DOHH2 (cell line): Measurements from ENCODE around the gene DENND1B.
"Not testable (repeated sequence)": the region's sequence is repeated elsewhere in the genome, so short reads cannot be mapped to it uniquely, and the experiment has no call there.

Experiments
- H3F3A ChIP-seq: fragments of 200-600 bp; sonication (generic), shearing (Covaris generic); 2 replicates; pipeline ENCODE4 v1.6.0; 2016; ENCODE audit warnings: antibody characterized with exemption, mild to moderate bottlenecking; ENCODE audit not compliant: control insufficient read depth, insufficient read depth
- H3K27ac ChIP-seq: fragments of 200-600 bp; sonication (generic); 2 replicates; pipeline ENCODE4 v1.5.1; 2014; ENCODE audit warnings: low read depth, mild to moderate bottlenecking, low read length, moderate library complexity
- H3K27me3 ChIP-seq: fragments of 200-600 bp; sonication (generic); 2 replicates; pipeline ENCODE4 v1.6.1; 2014; ENCODE audit warnings: mild to moderate bottlenecking, low read length, mixed read lengths; ENCODE audit not compliant: control insufficient read depth
- H3K36me3 ChIP-seq: fragments of 200-600 bp; sonication (generic); 2 replicates; pipeline ENCODE4 v1.6.1; 2014; ENCODE audit warnings: mild to moderate bottlenecking, low read length, moderate library complexity, mixed read lengths; ENCODE audit not compliant: control insufficient read depth
- H3K4me1 ChIP-seq: fragments of 200-600 bp; sonication (generic); 2 replicates; pipeline ENCODE4 v1.6.1; 2014; ENCODE audit warnings: mild to moderate bottlenecking, low read length, mixed read lengths; ENCODE audit not compliant: control insufficient read depth
- H3K4me2 ChIP-seq: fragments of 200-600 bp; sonication (generic); 2 replicates; pipeline ENCODE4 v1.6.0; 2014; ENCODE audit warnings: mild to moderate bottlenecking, low read length, moderate library complexity
- H3K4me3 ChIP-seq: fragments of 200-600 bp; sonication (generic); 2 replicates; pipeline ENCODE4 v1.5.1; 2014; ENCODE audit warnings: mild to moderate bottlenecking, low read length, mixed read lengths
- H3K79me2 ChIP-seq: fragments of 200-600 bp; sonication (generic); 2 replicates; pipeline ENCODE4 v1.6.1; 2014; ENCODE audit warnings: mild to moderate bottlenecking, low read length, mixed read lengths; ENCODE audit not compliant: control insufficient read depth
- H3K9me2 ChIP-seq: fragments of 200-600 bp; sonication (generic); replicated peaks from 2 replicates; pipeline ENCODE4 v1.6.1; 2014; ENCODE audit warnings: mild to moderate bottlenecking, low read length, mixed read lengths; ENCODE audit not compliant: control insufficient read depth
- H3K9me3 ChIP-seq: fragments of 200-600 bp; sonication (generic); 2 replicates; pipeline ENCODE4 v1.6.1; 2014; ENCODE audit warnings: antibody characterized with exemption, low read length, mixed read lengths; ENCODE audit not compliant: control insufficient read depth, insufficient read depth
- H4K20me1 ChIP-seq: fragments of 200-600 bp; sonication (generic); 2 replicates; pipeline ENCODE4 v1.6.0; 2014; ENCODE audit warnings: low read depth, mild to moderate bottlenecking, antibody characterized with exemption, low read length, moderate library complexity; ENCODE audit not compliant: control insufficient read depth, insufficient read depth
- CTCF ChIP-seq: fragments of 200-600 bp; sonication (generic); IDR thresholded peaks from one replicate; pipeline ENCODE4 v1.5.1; 2014; ENCODE audit warnings: antibody characterized with exemption, mild to moderate bottlenecking, low read depth, low read length; ENCODE audit not compliant: poor library complexity, severe bottlenecking
- EZH2phosphoT487 ChIP-seq: fragments of 200-600 bp; sonication (generic); IDR thresholded peaks from 2 replicates; pipeline ENCODE4 v1.6.1; 2017; ENCODE audit warnings: borderline replicate concordance, mild to moderate bottlenecking, antibody characterized with exemption, low read length, moderate library complexity, mixed read lengths

DENND1B gene

GRCh38 chr1:197763307-197763706, 12.0 kb downstream of the DENND1B start:
- no peak overlapping the region for H3K27ac ChIP-seq
- peaks cover 26% of the 10 kb centered on the region for H3K4me1 ChIP-seq
- peaks cover 6% of the 10 kb centered on the region for H3F3A ChIP-seq
- peaks cover 9% of the 10 kb centered on the region for H3K36me3 ChIP-seq
- H3K4me3 ChIP-seq = no peak overlapping the region
- TF ChIP-seq CTCF (no peak), EZH2phosphoT487 (no peak)
- H3K79me2 ChIP-seq = peaks cover 25% of the 10 kb centered on the region
- H3K9me2 ChIP-seq = no peaks in the 10 kb centered on the region
- no peaks in the 10 kb centered on the region for H3K27me3 ChIP-seq
- no peaks in the 10 kb centered on the region for H3K9me3 ChIP-seq
- H3K4me2 ChIP-seq = no peak overlapping the region
- no peaks in the 10 kb centered on the region for H4K20me1 ChIP-seq

- Histone ChIP-seq H3K27me3 (no peaks in the 10 kb centered on the region), H3K36me3 (peaks cover 9% of the 10 kb centered on the region), H3F3A (peaks cover 6% of the 10 kb centered on the region), H3K9me3 (no peaks in the 10 kb centered on the region), H3K4me3 (peak overlapping the region; percentile 47), H3K9me2 (no peaks in the 10 kb centered on the region), H3K4me1 (peaks cover 26% of the 10 kb centered on the region), H4K20me1 (no peaks in the 10 kb centered on the region), H3K4me2 (peak overlapping the region; percentile 65), H3K27ac (peak overlapping the region; percentile 65), H3K79me2 (peaks cover 26% of the 10 kb centered on the region)
- no peak for TF ChIP-seq CTCF
- no peak for TF ChIP-seq EZH2phosphoT487
Measured at GRCh38 chr1:197761654-197762053, 13.6 kb downstream of the DENND1B start.

- not testable (repeated sequence) for H3K27ac ChIP-seq, H3K9me3 ChIP-seq, H3K4me2 ChIP-seq, H4K20me1 ChIP-seq, H3K9me2 ChIP-seq, H3K4me3 ChIP-seq, H3K36me3 ChIP-seq, H3K27me3 ChIP-seq, H3K4me1 ChIP-seq, H3F3A ChIP-seq
- peaks cover 12% of the 10 kb centered on the region for H3K79me2 ChIP-seq
Measured at GRCh38 chr1:197755553-197755952, 19.7 kb downstream of the DENND1B start.

GRCh38 chr1:197752652-197753164, 22.6 kb downstream of the DENND1B start:
- not testable (repeated sequence) for H3K27ac ChIP-seq, H3K4me3 ChIP-seq, H3F3A ChIP-seq, H3K27me3 ChIP-seq, H3K9me2 ChIP-seq, H3K36me3 ChIP-seq, H3K9me3 ChIP-seq, H3K4me2 ChIP-seq, H4K20me1 ChIP-seq, H3K4me1 ChIP-seq
- peaks cover 14% of the 10 kb centered on the region for H3K79me2 ChIP-seq
